Measurements from ENCODE around the gene NLRP3. TPM values are rescaled to one million over a fixed set of nuclear protein-coding genes. Genes with fewer than 3 reads are reported as not detected.
"Not testable (repeated sequence)": the region's sequence is repeated elsewhere in the genome, so short reads cannot be mapped to it uniquely, and the experiment has no call there.

Gene NLRP3
- total RNA-seq: 1.2 TPM
- long read RNA-seq, partial matches to known transcripts: 0 of 3 reads
- long read RNA-seq, other reads (novel, unspliced or antisense): 3 of 3 reads

DNA sequence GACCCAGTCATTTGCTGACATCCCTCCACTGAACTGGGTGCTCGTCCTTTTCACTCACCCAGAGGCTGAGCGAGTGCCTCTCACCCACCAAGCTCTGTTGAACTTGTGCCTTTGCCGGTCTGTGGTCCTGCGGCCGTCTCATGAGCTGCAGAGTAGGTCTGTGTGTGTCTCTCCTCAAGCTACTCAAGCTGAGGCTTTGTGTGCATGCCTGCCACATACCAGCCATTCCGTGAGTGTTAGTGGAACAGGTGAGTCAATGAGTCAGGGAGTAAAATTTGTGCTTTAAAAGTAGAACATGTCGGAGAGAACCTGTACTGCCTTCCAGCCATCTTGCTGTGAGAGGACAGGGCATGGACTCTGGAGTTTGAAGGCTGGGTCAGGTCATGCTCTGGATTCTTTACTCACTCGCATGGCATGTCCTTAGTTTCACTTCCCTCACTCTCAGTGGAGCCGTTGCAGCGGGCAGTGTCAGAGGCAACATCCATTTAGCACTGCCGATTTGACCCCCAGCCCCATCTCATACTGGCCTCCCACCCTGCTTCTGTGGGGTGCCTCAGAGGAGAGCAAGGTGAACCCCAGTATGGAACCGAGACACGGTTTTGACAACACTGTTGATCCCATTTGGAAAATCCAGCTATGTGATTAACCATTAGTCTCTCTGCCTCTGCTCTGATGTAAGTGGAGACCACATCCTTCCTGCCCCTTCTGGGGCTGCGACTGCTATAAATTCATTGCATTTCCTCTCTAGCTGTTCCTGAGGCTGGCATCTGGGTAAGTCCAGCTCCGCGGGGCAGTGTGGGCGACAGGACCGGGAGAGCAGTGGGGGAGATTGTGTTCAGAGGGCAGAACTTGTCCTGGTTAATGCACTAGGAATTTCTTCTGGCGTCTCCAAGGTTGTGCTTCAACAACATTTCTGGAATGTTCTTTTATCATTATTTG lies at the start of gene NLRP3:
TSS of gene NLRP3 (plus strand) at position 751 of the 939 bp plus-strand sequence. CDS start 2,628 bp downstream, outside the sequence.
- no peak for DNase-seq (ENCODE audit: missing footprints)
- ATAC-seq: peak; percentile 69
- intact Hi-C loops (cut with DNase I): no loop called here

DNA sequence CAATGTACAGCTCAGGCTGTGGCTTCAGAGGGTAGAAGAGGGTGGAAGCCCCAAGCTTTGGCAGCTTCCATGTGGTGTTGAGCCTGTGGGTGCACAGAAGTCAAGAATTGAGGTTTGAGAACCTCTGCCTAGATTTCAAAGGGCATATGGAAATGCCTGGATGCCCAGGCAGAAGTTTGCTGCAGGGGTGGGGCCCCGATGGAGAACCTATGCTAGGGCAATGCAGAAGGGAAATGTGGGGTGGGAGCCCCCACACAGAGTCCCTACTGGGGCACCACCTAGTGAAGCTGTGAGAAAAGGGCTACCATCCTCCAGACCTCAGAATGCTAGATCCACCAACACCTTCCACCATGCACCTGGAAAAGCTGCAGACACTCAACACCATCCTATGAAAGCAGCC lies 49.6 kb upstream of the NLRP3 start:
- intact Hi-C loops (cut with DNase I); DNase-seq (ENCODE audit: missing footprints); ATAC-seq: not testable (repeated sequence)

DNA sequence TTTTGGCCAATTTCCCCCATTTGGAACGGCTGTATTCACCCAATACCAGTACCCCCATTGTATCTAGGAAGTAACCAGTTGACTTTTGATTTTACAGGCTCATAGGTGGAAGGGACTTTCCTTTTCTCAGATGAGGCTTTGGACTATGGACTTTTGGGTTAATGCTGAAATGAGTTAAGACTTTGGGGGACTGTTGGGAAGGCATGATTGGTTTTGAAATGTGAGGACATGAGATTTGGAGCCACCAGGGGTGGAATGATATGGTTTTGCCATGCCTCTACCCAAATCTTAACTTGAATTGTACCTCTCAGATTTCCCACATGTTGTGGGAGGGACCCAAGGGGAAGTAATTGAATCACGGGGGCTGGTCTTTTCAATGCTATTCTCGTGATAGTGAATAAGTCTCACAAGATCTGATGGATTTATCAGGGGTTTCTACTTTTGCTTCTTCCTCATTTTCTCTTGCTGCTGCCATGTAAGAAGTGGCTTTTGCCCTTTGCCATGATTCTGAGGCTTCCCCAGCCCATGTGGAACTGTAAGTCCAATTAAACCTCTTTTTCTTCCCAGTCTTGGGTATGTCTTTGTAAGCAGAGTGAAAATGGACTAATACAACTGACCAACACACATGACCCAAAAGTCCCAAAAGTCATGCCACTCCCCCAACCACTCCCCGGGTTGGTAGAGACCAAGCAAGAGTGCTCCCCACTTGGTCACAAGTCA lies 48.9 kb upstream of the NLRP3 start:
- no peak for DNase-seq (ENCODE audit: missing footprints)
- intact Hi-C loops (cut with DNase I): no loop called here
- ATAC-seq: no peak

DNA sequence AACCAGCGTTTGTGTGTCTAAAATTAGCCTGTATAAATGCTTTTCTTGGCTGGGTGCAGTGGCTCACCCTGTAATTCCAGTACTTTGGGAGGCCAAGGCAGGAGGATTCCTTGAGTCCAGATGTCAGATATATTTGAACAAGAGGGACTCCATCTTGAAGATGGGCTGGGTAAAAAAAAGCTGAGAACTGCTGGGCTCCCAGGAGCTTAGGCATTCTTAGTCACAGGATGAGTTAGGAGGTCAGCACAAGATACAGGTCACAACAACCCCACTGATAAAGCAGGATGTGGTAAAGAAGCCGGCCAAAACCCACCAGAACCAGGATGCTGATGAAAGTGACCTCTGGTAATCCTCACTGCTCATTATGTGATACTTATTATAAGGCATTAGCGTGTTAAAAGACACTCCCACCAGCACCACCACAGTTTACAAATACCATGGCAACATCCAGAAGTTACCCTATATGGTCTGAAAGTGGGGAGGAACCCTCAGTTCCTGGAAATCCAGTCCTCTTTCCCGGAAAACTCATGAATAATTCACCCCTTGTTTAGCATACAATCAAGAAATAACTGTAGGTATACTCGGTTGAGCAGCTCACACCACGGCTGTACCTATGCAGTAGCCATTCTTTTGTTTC lies 48.1 kb upstream of the NLRP3 start:
- ATAC-seq (no peak), DNase-seq (ENCODE audit: missing footprints) (no peak)
- intact Hi-C loops (cut with DNase I): no loop called here

DNA sequence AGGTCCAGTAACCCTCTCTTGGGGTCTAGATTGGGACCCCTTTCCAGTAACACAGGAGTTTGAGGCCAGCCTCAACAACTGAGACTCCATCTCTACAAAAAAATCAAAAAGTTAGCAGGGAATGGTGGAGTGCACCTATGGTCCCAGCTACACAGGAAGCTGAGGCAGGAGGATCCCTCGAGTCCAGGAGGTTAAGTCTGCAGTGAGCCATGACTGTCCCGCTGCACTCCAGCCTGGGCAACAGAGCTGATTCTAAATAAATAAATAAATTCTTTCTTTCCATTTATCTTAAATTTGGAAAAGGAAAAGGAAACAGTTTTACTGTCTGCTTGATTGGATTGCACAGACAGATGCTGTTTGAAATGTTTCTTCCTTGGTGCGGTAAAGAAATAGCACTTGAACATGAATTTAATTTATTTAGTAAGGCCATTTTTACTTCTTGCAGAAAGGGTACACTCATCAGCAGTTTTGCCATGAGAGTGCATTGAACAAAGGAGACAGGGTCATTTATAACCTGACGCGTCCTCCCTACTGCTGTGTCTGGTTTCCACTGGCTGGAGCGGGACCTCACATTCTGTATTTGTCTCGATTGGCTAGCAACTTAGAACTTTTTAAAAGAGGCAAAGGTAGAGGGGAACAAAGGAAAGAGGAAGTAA lies 47.4 kb upstream of the NLRP3 start:
- intact Hi-C loops (cut with DNase I): no loop called here
- ATAC-seq: no peak
- DNase-seq (ENCODE audit: missing footprints): no peak

DNA sequence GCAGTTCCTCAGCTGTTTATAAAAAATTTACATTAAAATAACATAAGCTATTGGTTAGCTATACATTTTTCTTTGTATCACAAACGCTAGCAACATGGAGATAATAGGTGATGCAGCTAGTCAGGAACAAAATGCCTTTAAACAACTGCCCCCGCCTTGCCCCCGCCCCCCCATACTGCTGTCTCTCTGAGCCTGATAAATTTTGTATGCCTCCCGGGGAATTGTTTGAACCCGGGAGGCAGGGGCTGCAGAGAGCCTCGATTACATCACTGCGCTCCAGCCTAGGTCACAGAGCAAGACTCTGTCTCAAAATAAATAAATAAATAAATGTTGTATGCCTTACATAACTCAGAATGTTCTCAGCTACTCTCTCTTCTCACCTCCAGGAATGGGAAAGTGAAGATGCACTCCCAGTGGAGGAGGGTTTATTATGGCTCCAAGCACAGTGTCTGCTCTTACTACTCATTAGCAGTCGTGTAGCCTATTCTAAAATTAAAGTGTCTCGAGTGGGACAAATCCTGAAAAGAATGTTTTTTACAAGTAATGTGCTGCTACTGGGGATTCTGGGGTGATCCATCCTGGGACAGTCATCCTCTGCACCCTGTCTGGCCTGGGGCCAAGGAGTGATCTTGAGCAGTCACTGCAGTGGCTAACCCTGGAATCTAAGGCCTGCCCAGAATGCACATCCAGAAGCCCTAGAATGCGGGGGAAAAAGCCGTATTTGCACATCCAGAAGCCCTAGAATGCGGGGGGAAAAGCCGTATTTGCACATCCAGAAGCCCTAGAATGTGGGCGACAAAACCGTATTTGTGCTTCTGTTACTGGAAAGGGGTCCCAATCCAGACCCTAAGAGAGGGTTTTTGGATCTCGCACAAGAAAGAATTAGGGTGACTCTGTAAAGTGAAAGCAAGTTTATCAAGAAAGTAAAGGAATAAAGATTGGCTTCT lies 44.9 kb upstream of the NLRP3 start:
- no peak for ATAC-seq
- no peak for DNase-seq (ENCODE audit: missing footprints)
- intact Hi-C loops (cut with DNase I): loop anchor here (10.0 kb wide), 1 partner anchor 326 kb away; no protein-coding TSS in a partner anchor

DNA sequence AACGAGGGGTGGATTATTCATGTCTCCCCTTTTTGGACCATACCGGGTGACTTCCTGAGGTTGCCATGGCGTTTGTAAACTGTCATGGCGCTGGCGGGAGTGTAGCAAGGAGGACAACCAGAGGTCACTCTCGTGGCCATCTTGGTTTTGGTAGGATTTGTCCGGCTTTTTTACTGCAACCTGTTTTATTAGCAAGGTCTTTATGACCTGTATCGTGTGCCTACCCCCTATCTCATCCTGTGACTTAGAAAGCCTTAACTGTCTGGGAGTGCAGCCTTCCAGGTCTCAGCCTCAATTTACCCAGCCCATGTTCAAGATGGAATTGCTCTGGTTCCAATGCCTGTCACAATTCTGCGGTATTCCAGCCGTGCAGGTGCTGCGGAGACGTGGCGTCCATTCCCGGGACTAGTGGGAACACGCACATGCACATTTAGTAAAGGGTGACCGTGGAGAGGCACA lies 44.1 kb upstream of the NLRP3 start:
- no peak for ATAC-seq
- intact Hi-C loops (cut with DNase I): loop anchor here (10.0 kb wide), 1 partner anchor 327 kb away; no protein-coding TSS in a partner anchor
- DNase-seq (ENCODE audit: missing footprints): no peak

DNA sequence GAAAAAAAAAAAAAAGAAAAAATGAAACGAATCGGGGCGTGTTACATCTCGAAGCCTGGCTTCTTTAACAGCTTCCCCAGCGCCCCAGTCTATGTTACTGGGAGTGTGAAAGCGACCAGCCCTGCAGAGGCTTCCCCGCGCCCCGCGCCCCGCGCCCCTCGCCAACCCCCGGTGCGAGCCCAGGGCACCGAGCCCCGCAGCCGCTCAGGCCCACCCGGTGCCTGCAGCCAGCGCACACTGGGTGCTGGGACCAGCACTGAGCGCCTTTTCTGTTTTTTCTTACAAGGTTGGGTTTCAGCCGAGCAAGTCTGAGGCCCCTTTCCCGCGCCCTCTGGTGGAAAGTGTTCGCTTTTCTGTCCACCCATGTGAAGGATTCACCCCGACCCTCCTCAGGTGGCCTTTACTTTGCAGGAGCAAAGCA lies 42.2 kb upstream of the NLRP3 start:
- intact Hi-C loops (cut with DNase I): loop anchor here (10.0 kb wide), 1 partner anchor 329 kb away; no protein-coding TSS in a partner anchor
- DNase-seq (ENCODE audit: missing footprints) (no peak), ATAC-seq (peak; percentile 84)

DNA sequence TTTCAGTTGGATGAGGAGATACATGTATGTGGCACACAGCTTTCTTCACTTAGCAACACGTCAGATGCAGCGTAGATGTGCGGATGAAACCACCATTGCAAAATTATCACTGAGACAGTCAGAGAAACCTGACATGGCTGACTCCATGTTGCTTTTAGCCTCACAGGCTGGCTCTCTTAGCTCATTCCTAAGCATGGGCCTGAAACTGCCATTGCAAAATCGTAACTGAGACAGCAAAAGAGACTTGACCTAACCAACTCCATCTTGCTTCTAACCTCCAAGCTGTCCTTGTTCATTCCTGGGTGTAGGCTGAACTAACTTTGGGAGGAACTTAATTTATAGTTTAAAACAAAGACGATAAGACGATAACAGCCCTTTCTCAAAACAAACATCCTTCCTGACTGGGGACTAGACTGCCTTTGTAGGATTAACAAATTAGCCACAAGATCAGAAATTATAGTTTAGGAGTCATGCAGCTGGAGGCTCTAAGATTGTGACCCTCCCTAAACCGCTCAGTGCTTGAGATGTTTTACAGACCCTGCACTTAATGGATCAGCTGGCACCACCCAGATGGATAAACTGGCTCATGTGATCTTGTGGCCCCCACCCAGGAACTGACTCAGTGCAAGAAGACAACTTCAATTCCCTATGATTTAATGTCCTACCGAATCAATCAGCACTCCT lies 41.2 kb upstream of the NLRP3 start:
- DNase-seq (ENCODE audit: missing footprints); ATAC-seq: not testable (repeated sequence)
- intact Hi-C loops (cut with DNase I): loop anchor here (10.0 kb wide), 1 partner anchor 330 kb away; no protein-coding TSS in a partner anchor

DNA sequence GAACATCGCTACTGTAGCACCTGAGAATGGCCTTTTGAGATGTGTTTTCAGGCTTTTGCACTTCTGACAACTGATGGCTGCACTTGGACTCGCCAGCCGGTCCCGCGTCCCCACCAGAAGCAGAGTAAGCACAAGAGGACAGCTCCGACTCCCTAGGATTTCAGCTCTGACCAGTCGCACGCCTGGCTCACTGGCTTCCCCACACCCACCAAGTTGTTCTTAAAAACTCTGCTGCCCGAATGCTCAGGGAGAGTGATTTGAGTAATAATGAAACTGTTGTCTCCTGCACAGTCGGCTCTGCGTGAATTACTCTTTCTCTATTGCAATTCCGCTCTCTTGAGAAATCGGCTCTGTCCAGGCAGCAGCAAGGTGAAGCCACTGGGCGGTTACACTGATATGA lies 40.2 kb upstream of the NLRP3 start:
- intact Hi-C loops (cut with DNase I): loop anchor here (10.0 kb wide), 1 partner anchor 331 kb away; no protein-coding TSS in a partner anchor
- ATAC-seq: no peak
- DNase-seq (ENCODE audit: missing footprints): no peak

DNA sequence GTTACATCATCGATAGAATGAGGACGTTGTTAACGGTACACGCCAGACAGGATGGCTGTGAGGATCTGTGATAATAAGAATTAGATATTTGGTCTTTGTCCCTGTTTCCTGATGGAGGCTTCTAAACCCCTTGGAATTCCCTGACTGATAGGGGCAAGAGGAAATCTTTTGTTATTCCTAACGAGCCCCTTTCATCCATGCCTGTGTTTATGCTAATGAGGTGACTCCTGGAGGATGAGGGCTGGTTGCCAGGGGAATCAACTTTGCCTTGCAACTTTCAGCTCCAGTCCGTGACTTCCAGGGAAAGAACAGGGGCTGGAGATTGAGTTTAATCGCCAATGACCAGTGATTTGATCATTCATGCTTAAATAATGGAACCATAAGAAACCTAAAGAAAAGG lies 39.3 kb upstream of the NLRP3 start:
- intact Hi-C loops (cut with DNase I): loop anchor here (10.0 kb wide), 1 partner anchor 332 kb away; no protein-coding TSS in a partner anchor

DNA sequence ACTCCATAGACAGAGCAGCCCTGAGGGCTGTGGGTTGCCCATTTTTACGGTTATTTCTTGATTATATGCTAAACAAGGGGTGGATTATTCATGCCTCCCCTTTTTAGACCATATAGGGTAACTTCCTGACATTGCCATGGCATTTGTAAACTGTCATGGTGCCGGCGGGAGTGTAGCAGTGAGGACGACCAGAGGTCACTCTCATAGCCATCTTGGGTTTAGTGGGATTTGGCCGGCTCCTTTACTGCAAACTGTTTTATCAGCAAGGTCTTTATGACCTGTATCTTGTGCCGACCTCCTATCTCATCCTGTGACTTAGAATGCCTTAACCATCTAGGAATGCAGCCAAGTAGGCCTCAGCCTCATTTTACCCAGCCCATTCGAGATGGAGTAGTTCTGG lies 38.3 kb upstream of the NLRP3 start:
- not testable (repeated sequence) for ATAC-seq; DNase-seq (ENCODE audit: missing footprints)
- intact Hi-C loops (cut with DNase I): loop anchor here (10.0 kb wide), 1 partner anchor 333 kb away; no protein-coding TSS in a partner anchor

More for the DNA sequence above, 39.3 kb upstream of the NLRP3 start:
- no peak for DNase-seq (ENCODE audit: missing footprints)
- no peak for ATAC-seq

DNA sequence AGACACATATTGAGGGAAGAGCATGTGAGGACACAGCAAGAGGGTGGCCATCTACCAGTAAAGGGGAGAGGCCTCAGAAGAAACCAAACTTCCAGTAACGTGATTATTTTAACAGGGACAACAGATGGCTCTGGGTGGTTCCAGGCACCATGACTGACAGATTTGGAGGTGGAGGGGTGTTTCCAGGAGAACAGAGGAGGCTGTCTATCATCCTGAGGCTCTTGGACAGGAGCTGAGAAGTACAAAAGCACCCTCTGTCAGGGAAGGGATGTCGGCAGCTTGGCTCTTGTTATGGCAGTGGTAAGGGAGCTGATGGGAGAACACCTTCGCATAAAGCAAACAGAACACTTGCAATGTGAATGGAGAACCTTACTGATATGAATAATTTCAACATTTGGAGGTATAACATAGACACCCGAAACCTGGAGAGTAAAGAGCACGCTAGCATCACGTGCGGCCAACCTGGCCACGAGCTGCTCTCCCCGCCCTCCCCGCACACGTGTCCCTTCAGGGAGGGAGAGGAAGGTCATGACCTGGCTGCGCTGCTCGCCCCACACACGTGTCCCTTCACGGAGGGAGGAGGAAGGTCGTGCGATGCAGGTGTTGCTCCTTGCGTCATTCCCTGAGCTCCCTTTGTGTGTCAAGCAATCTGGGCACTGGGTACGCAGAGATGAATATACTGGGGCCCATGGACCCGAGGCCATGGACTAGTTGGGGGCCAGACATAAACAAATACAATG lies 37.5 kb upstream of the NLRP3 start:
- intact Hi-C loops (cut with DNase I): loop anchor here (10.0 kb wide), 1 partner anchor 334 kb away; no protein-coding TSS in a partner anchor
- DNase-seq (ENCODE audit: missing footprints) (no peak), ATAC-seq (no peak)

DNA sequence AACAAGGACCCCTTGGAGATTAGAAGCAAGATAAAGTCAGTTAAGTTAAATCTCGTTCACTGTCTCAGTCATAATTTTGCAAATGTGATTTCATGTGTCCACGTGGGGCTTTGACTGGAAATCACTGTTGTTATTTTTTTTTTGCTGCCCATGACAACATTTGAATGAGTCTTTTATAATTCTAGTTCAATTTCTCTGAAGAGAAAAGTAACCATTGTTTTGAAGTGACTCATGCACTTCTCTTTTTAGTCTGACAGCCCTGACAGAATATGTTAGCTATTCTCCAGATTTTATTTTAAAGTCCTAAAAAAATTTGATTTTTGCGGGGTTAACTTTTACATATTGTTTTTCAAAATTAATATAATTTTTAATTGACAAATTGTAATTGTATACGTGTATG lies 30.7 kb upstream of the NLRP3 start:
- intact Hi-C loops (cut with DNase I): no loop called here
- no peak for DNase-seq (ENCODE audit: missing footprints)
- ATAC-seq: no peak

DNA sequence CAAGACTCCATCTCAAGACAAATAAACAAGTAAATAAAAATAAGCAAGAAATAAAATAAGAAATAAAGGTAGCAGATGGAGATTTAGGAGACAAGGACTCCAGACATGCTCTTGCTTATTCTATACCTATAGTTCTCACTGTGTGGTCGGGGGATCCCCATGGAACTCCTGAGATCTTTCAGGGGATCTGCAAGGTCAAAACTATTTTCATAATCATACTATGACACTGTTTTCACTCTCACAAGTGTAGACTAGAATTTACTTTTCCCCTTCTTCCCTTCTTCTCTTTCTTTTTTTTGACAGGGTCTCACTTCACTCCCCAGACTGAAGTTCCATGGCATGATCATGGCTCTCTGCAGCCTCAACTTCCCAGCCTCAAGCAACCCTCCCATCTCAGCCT lies 29.8 kb upstream of the NLRP3 start:
- DNase-seq (ENCODE audit: missing footprints) (no peak), ATAC-seq (no peak)
- intact Hi-C loops (cut with DNase I): no loop called here

DNA sequence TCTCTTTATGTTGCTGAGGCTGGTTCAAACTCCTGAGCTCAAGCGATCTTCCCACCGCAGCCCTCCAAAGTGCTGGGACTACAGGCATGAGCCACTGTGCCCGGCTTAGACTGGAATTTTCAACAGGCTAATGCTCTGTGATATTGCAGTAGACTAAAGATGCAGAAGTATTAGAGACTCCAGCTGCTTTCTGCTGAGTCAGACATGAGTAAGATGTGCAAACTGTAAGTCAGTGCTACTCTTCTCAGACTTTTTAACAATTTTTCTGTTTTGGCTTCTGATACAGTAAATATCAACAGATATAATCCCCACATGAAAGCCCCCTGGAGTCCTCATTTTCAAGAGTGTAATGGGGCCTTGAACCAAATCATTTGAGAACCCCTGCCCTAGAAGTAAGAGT lies 29.3 kb upstream of the NLRP3 start:
- DNase-seq (ENCODE audit: missing footprints) (no peak), ATAC-seq (no peak)
- intact Hi-C loops (cut with DNase I): no loop called here

All from Right ventricle myocardium inferior (tissue), 1 donor.